ENCODE data around the gene ITM2B. TPM values are rescaled to one million over a fixed set of nuclear protein-coding genes. Genes with fewer than 3 reads are reported as not detected.

The ITM2B gene
- total RNA-seq, result 414 and 494 TPM in 2 replicates

GRCh38 chr13:48233046-48233888, at the start of gene ITM2B:
TSS of gene ITM2B (plus strand) at chr13:48233206. CDS start at chr13:48233361, 155 bp downstream.

GRCh38 chr13:48303359-48304142, 70.5 kb downstream of the ITM2B start, which contains the start of gene RB1:
TSS of gene RB1 (plus strand) at chr13:48303751. CDS start at chr13:48303913, 162 bp downstream.

Other genes starting within 250 kb of the ITM2B start
- gene SUCLA2, start 231.9 kb upstream of the ITM2B start, total RNA-seq, result 32.7 and 47.6 TPM in 2 replicates
- gene NUDT15, start 195.5 kb upstream of the ITM2B start, total RNA-seq, result 8.1 and 15.2 TPM in 2 replicates
- 20.4 and 28.7 TPM in 2 replicates for gene MED4, start 138.1 kb upstream of the ITM2B start, total RNA-seq
- 20.8 and 27.2 TPM in 2 replicates for gene RB1, start 70.5 kb downstream of the ITM2B start, total RNA-seq
- 5.4 and 8.3 TPM in 2 replicates for gene LPAR6, start 179.9 kb downstream of the ITM2B start, total RNA-seq

Measured in cardiac atrium fibroblast (primary cell).